GM21737 (cell line): ENCODE measurements around the gene HACE1.
A peak's percentile ranks its signal among the peaks of the same experiment; 100 is the strongest.

ENCODE experiments used
- ATAC-seq: cut with Tn5 transposase; IDR thresholded peaks from one replicate; pipeline ENCODE4 v1.9.1; 2021; ENCODE audit warnings: mild to moderate bottlenecking, moderate library complexity; ENCODE audit not compliant: unreplicated experiment

The HACE1 gene

DNA sequence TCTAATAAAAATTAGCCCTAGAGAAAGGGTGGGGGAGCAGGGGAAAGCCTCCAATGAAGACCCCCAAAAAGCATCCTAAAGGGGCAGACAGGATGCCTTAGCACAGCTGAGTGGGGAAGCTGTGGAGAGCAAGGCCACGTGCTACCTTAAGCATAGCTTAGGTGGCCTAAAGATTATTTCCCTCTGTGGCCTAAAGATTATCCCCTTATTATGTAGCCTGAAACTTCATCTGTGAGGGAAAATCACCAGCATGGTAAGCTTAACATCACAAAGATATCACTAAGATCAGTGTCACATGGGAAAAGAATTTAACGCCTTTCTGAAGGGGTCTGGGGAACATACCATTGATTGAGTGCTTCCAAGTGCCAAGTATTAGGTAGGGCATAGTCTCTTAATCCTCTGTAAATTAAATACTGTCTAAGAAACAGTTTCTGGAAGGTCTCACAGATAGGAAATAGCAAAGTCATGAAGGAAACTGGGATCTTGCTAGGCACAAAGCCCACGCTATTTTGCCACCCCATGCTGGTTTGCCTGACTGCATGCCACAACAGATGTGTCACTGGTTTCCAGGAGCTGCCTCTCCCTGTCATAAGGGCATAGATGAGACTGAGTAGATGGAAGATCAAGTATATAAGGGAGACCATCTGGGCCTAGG lies 170.0 kb downstream of the HACE1 start:
- no peak for ATAC-seq

DNA sequence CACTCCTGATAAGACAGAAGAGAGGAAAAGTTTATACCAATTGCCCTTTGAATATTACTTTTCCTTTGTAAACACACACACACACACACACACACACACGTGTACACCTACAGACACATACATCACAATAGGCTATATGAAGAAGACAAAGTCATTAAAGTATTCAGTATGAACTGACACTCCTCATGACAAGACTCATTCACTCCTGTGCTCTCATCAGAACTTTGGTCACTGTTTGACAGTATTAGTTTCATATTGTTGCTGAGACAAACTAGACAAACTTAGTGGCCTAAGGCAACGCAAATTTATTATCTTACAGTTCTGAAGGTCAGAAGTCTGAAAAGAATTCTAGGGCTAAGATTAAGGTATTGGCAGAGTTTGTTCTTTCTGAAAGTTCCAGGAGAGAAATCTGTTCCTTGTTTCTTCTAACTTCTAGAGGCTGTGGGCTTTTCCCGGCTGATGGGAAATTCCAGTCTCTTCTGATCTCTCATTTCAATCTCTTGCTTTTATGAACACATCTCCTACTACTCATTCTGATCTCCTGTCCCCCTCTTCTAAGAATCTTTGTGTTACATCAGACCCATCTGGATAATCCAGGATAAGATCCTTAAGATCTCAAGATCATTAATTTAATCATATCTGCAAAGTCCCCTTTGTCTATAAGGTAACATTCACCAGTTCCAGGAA lies 171.3 kb downstream of the HACE1 start:
- no peak for ATAC-seq

DNA sequence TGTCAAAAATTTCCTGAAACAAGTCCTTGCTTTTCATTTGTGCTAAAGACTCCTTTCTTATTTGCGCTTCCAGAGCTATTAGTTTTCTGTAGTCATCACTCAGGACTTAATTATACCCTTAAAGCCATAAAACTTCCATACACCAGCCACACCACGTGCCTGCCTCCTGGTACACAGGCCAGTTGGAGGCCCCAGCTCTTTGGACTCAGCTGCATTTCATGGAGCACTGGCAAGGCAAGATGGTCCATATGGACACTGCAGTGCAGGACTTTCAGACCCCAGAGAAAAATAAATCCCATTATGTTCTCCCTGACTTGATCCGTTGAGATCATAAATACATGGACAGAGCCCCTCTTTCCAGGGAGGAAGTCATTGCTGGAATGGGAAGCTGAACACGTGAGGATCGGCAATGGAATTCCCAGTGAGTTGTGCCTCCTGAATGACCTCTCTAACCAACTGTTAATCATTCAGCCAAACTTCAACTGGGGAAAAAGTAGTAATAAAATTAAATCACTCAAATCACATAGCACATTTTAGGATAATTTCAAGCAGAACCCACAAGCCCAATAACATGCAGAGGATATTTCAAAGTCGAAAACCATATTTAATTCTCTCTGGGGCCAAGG lies 173.1 kb downstream of the HACE1 start:
- ATAC-seq, result no peak

DNA sequence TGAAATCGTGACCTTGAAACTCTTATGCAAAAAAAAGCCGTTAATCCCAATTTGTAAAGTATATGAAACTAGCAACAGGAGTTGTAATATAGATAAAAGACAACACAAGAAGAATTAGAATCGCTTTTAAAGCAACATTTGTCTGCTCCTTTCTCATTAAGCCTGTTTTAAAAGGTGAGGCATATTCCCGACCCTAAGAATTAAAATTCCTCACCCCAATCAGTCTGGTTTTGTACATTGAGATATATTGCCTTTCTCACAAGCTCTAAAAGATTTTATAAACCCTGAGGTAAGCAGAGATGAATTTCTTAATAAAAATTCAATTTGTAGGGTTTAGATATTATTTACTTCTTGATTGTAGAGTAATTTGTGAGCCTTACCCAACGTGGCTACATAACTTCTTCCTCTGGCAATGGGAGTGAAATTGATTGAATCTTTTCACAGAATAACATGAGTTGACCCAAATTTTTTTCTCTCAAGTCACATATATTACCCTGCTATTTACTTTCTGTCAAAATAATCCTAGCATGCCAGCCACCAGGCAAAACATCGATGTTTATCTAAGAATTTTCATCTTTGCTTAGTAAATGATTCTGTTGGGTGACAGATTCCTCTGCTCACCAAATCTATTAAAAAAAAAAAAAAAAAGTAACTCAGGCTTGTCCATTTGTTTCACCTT lies 173.7 kb downstream of the HACE1 start:
- no peak for ATAC-seq

DNA sequence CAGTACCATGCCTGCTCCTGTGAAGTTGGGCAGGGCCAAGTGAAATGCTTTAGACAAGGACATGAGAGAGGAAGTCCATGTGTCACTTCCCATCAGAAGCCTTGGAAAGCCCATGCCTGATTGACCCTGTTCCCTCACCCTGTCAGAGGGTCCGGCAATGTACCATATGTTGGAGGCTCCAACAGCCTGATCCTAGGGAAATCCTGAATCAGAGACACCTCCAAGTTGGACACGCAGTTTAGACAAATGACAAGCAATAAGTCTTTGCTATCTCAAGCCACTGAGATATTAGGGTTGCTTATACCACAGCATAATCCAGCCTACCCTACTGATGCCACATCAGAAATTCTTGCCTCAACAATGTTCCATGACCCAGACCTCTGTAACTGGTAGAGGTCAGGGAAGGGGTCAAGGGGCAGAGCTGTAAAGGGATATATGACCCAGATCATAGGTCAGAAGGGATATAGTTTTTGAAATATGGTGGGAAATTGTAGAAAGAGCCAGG lies 174.8 kb downstream of the HACE1 start:
- ATAC-seq, result no peak

DNA sequence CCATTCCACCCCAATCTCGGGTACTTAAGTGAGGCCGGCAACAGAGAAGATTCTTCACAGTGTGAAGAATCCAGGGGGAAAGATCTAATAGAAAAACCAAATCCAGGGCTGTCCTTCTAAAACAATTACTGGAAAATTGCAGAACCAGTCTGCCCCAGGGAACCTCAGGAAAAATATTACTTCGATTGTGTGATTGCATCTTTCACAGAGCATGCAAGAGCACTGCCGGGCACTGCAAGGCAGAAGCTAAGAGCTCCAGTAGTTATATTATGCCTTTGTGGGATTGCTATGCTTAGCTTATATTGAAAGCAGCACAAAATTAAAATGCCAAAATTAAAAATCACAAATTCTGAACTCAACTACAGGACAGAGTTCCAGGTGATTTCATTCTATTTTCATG lies 175.9 kb downstream of the HACE1 start:
- ATAC-seq, result no peak

DNA sequence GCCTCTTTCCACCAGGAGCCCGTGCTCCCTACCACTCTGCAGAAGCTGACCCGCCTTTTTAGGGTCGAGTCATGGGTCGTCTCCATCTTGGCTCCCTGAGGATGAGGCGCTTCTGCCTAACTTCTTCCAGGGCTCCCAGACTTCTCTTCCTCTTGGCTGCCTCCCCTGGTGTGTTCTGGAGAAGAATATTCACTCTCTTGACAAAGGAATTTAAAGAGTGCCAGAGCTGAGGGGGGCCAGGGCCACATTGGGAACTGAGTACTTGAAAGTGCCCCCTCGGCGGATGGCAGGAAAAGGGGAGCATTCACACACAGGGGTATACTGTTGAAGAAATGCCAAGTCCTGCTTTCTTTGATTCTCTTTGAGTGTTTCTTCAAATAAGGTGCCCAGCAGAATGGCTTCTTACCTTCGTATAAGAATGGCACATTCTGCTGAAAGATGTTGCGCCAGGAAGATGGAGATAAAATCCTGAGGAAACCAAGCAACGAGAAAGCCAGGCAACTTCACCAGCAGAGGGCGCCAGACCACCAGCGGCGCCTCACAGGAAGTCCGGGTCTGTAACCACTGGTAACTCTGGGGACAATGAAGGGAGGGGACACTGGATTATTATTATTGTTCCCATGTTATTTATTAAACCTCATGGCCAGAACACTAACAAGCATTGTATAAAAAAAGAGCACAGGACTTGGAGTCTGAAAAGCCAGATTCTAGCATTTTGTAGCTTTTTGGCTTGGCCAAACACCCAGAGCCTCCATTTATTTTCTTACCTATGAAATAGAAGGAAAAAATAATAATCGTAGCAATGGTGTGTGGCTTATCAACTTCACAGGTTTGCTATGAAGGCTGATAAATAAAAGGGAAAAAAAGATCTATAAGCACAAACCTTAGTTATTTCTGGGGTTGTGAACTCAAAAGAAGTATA lies 176.7 kb downstream of the HACE1 start:
- ATAC-seq, result peak; percentile 75

DNA sequence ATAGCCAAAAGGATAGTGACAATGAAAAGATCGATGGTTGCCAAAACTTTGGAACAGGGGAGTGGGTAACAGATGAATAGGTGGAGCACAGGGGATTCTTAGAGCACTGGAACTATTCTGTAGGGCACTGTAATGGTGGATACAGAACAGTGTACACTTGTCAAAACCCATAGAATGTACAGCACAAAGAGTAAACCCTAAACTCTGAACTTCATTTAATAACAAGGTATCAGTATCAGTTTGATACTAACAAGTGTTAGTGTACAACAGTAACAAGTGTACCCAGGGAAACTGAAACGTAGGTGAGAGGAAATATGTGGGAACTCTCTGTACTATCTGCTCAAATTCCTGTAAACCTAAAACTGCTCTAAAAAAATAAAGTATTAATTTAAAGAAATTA lies 179.2 kb downstream of the HACE1 start:
- no peak for ATAC-seq

DNA sequence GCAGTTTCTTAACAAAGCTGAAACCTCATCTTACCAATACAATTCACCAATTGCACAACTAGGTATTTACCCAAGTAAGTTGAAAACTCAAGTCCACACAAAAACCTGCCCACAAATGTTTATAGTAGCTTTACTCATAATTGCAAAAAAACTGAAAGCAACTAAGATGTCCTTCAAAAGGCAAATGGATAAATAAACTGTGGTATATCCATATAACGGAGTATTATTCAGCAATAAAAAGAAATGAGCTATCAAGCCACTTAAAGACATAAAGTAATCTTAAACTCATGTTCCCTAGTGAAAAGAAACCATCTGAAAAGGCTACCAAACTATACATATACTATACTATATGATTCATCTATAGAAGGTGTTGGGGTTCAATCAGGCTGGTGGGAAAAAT lies 179.7 kb downstream of the HACE1 start:
- ATAC-seq, result no peak
